SK-N-SH treated with all-trans-retinoic acid at 6 μM for 48 hours (cell line): ENCODE data around the gene PKNOX2.

Experiments
- ARNTL ChIP-seq: fragments of 450-650 bp; formaldehyde crosslinking; IDR thresholded peaks from 2 replicates; pipeline ENCODE4 v1.5.0; 2020; ENCODE audit warnings: low read depth, mild to moderate bottlenecking, moderate library complexity, borderline replicate concordance
- GLIS3 ChIP-seq: fragments of 250-450 bp; sonication (Bioruptor Pico); IDR thresholded peaks from 2 replicates; pipeline ENCODE4 v1.5.0; 2020; ENCODE audit warnings: mild to moderate bottlenecking, moderate library complexity
- OSR1 ChIP-seq: fragments of 250-450 bp; sonication (Bioruptor Pico); IDR thresholded peaks from 2 replicates; pipeline ENCODE4 v1.8.0; 2022; ENCODE audit warnings: moderate library complexity, mild to moderate bottlenecking, inconsistent platforms
- ZFP30 ChIP-seq: fragments of 450-650 bp; formaldehyde crosslinking; IDR thresholded peaks from 2 replicates; pipeline ENCODE4 v1.5.0; 2022; ENCODE audit warnings: mild to moderate bottlenecking, moderate library complexity
- TF ChIP-seq, protein P1 (sequence below): fragments of 250-450 bp; sonication (Bioruptor Pico); IDR thresholded peaks from 2 replicates; pipeline ENCODE4 v1.5.1; 2020; ENCODE audit warnings: low read depth, mild to moderate bottlenecking, moderate library complexity

GRCh38 chr11:125229916-125230315, 65.4 kb downstream of the PKNOX2 start:
- TF ChIP-seq GLIS3 (no peak), OSR1 (no peak), ARNTL (CRISPR knock-in tag) (no peak), ZFP30 (no peak)
- TF ChIP-seq, protein P1, sequence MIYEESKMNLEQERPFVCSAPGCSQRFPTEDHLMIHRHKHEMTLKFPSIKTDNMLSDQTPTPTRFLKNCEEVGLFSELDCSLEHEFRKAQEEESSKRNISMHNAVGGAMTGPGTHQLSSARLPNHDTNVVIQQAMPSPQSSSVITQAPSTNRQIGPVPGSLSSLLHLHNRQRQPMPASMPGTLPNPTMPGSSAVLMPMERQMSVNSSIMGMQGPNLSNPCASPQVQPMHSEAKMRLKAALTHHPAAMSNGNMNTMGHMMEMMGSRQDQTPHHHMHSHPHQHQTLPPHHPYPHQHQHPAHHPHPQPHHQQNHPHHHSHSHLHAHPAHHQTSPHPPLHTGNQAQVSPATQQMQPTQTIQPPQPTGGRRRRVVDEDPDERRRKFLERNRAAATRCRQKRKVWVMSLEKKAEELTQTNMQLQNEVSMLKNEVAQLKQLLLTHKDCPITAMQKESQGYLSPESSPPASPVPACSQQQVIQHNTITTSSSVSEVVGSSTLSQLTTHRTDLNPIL (CRISPR knock-in tag): no peak
